Ovary (tissue), 9 donors: Measurements from ENCODE around the gene IL1RAPL1. TPM values are rescaled to one million over a fixed set of nuclear protein-coding genes. Genes with fewer than 3 reads are reported as not detected.

ENCODE experiments used
- DNase-seq, 5 donors: peaks; one replicate each; pipeline ENCODE4 v3.0.0-alpha.2; 2019 to 2020
- H3K27ac ChIP-seq, 2 donors: fragments of 200-600 bp; one replicate each; pipeline versions ENCODE4 v1.5.1 to v1.8.0; 2019 to 2022
- H3K27me3 ChIP-seq: fragments of 200-600 bp; one replicate; pipeline ENCODE4 v1.8.0; 2022
- H3K36me3 ChIP-seq: fragments of 200-600 bp; sonication (generic); one replicate; pipeline ENCODE4 v1.5.1; 2019
- H3K4me1 ChIP-seq: one replicate; pipeline ENCODE4 v1.8.1; 2013; ENCODE audit warnings: mild to moderate bottlenecking, moderate library complexity; ENCODE audit not compliant: insufficient read depth
- H3K4me3 ChIP-seq: fragments of 200-600 bp; sonication (generic); one replicate; pipeline ENCODE4 v1.5.1; 2017
- H3K9me3 ChIP-seq, 2 donors: fragments of 200-600 bp in 1 of 2; sonication (generic) in 1 of 2; one replicate each; pipeline versions ENCODE4 v1.5.1 to v1.8.1; 2013 to 2019; ENCODE audit warnings: mild to moderate bottlenecking in 1 of 2, moderate library complexity in 1 of 2
- CTCF ChIP-seq, 3 donors: fragments of 450-650 bp in 2 of 3; fragments of 200-600 bp in 1 of 3; IDR thresholded peaks; one replicate each; pipeline versions ENCODE4 v1.5.1 to v1.8.0; 2016 to 2022; ENCODE audit warnings: antibody characterized with exemption in 3 of 3, mild to moderate bottlenecking in 1 of 3
- EP300 ChIP-seq: sonication (generic); formaldehyde crosslinking; IDR thresholded peaks from one replicate; pipeline ENCODE4 v1.6.1; 2017; ENCODE audit warnings: antibody characterized with exemption
- POLR2A ChIP-seq: fragments of 450-650 bp; IDR thresholded peaks from one replicate; pipeline ENCODE4 v1.6.1; 2017; ENCODE audit warnings: antibody characterized with exemption, mild to moderate bottlenecking, moderate library complexity
- WGBS, 3 donors: extraction: QIAGEN DNeasy Blood & Tissue Kit in 1 of 3; methylation state at CpG; one replicate each; pipeline versions ENCODE4 v1.1.5 to v1.1.7; 2013 to 2017; 5-methylcytosine and 5-hydroxymethylcytosine counted together
- intact Hi-C, 4 donors: fragments of 100-400 bp; cut with DNase I; formaldehyde crosslinking; loops; one replicate each; pipeline versions ENCODE4 v1.11.0 to v1.15.1; 2022 to 2023
- polyA plus RNA-seq, 2 donors: library from polyadenylated mRNA; stranded (reverse); fragments of 200-250 nt in 1 of 2; fragments of 350-450 nt in 1 of 2; fragmentation: Illumina TruSeq in 1 of 2; extraction: RNeasy Lipid Tissue Mini Kit (QIAGEN cat#74804) in 1 of 2; gene quantifications; one replicate each; pipeline ENCODE4 v1.2.3, GENCODE V29; 2013 to 2014
- total RNA-seq, 7 donors: library from RNA; depleted of rRNA in 2 of 7; stranded (reverse); fragments of >200 nt in 2 of 7; fragmentation: NEBNext Ultra II Directional in 3 of 7; extraction: Animal tissue kit (Norgen Biotek cat#: 25700) in 3 of 7; gene quantifications; one replicate each; pipeline versions ENCODE4 v1.1.0 to v1.2.4, GENCODE V29; 2016 to 2023
- donor health status: DM: no; HTN: no; CAD: no; lungs with moderate emphysema.
- donor health status: DM: no; HTN: no; CAD: no.
- donor health status: Bipolar disorder and iron deficiency.
- donor health status: DM: yes; HTN: yes; CAD: no.
- donor health status: DM: no; HTN: no; CAD: no.
- donor health status: DM: yes; HTN: yes; CAD: no.

The IL1RAPL1 gene
- total and polyA plus RNA-seq, 9 donors: 0.23 to 1.3 (median 0.61) TPM

GRCh38 chrX:29215251-29215650, 628.0 kb downstream of the IL1RAPL1 start:
- 81 to 86% (median 85%) methylated on average over 4 of the region's 4 CpGs for WGBS, 3 donors
- no peaks in the 10 kb centered on the region for H3K4me1 ChIP-seq
- H3K27ac ChIP-seq: no peak overlapping the region
- TF ChIP-seq CTCF (IDR thresholded peaks at IDR 0.05) (no peak), EP300 (no peak), POLR2A (no peak)
- H3K36me3 ChIP-seq: no peaks in the 10 kb centered on the region
- no peaks in the 10 kb centered on the region for H3K27me3 ChIP-seq
- no peak overlapping the region for H3K4me3 ChIP-seq
- intact Hi-C loops: no loop called here
- no peak for DNase-seq
- no peaks in the 10 kb centered on the region for H3K9me3 ChIP-seq

- TF ChIP-seq POLR2A: no peak
- no peak for TF ChIP-seq CTCF (IDR thresholded peaks at IDR 0.05)
- TF ChIP-seq EP300: no peak
- WGBS, 3 donors: 50 to 60% (median 60%) methylated on average over 2 of the region's 2 CpGs
- Histone ChIP-seq H3K36me3 (no peaks in the 10 kb centered on the region), H3K4me1 (no peaks in the 10 kb centered on the region), H3K27ac (no peak overlapping the region), H3K27me3 (no peaks in the 10 kb centered on the region), H3K4me3 (no peak overlapping the region), H3K9me3 (no peaks in the 10 kb centered on the region)
- no peak for DNase-seq
- intact Hi-C loops: loop anchor here in 1 of 4 donors (1.0 kb wide), 1 partner anchor 34 kb away; no protein-coding TSS in a partner anchor
Measured at GRCh38 chrX:29225670-29226069, 638.4 kb downstream of the IL1RAPL1 start.

- H3K4me3 ChIP-seq: no peak overlapping the region
- no peaks in the 10 kb centered on the region for H3K36me3 ChIP-seq
- WGBS, 3 donors: 52 to 67% (median 62%) methylated on average over 2 of the region's 2 CpGs
- no peaks in the 10 kb centered on the region for H3K9me3 ChIP-seq
- no peak overlapping the region for H3K27ac ChIP-seq
- DNase-seq: no peak
- H3K27me3 ChIP-seq: no peaks in the 10 kb centered on the region
- no peaks in the 10 kb centered on the region for H3K4me1 ChIP-seq
- intact Hi-C loops: no loop called here
- TF ChIP-seq CTCF (IDR thresholded peaks at IDR 0.05) (no peak), EP300 (no peak), POLR2A (no peak)
Measured at GRCh38 chrX:29229802-29230201, 642.6 kb downstream of the IL1RAPL1 start.

- H3K4me1 ChIP-seq: no peaks in the 10 kb centered on the region
- TF ChIP-seq CTCF (IDR thresholded peaks at IDR 0.05) (no peak), EP300 (no peak), POLR2A (no peak)
- no peaks in the 10 kb centered on the region for H3K9me3 ChIP-seq
- intact Hi-C loops: no loop called here
- H3K4me3 ChIP-seq: no peak overlapping the region
- H3K27ac ChIP-seq: no peak overlapping the region
- DNase-seq: no peak
- no peaks in the 10 kb centered on the region for H3K36me3 ChIP-seq
- WGBS, 3 donors: 28 to 46% (median 37%) methylated on average over 2 of the region's 2 CpGs
- no peaks in the 10 kb centered on the region for H3K27me3 ChIP-seq
Measured at GRCh38 chrX:29231800-29232199, 644.6 kb downstream of the IL1RAPL1 start.
